Activated B cell treated with CpG ODN at 0.5 μM for 24 hours (primary cell): ENCODE results near the gene LRRC3. TPM values are rescaled to one million over a fixed set of nuclear protein-coding genes. Genes with fewer than 3 reads are reported as not detected.

ENCODE experiments used
- ATAC-seq: fragments of 200-7000 bp; cut with Tn5 transposase; one replicate; pipeline ENCODE4 v1.10.0; 2021; ENCODE audit warnings: low read depth, mild to moderate bottlenecking, moderate library complexity
- CTCF ChIA-PET: fragments of 350-600 bp; sonication (Branson Sonifier 250); formaldehyde crosslinking; loops from one replicate; lab custom pipeline; 2021; ENCODE audit warnings: antibody characterized with exemption; lab: Charles Lee
- POLR2A ChIA-PET: fragments of 350-600 bp; sonication (Branson Sonifier 250); formaldehyde crosslinking; loops from one replicate; lab custom pipeline; 2021; ENCODE audit warnings: antibody characterized with exemption; lab: Charles Lee
- DNase-seq: peaks from one replicate; pipeline ENCODE4 v3.0.0; 2022
- H3K27ac Mint-ChIP-seq: one replicate; pipeline ENCODE4 v1.8.0; 2020; ENCODE audit warnings: mixed read lengths
- H3K27me3 Mint-ChIP-seq: one replicate; pipeline ENCODE4 v1.8.0; 2021; ENCODE audit warnings: mixed read lengths
- H3K36me3 Mint-ChIP-seq: one replicate; pipeline ENCODE4 v1.8.0; 2021; ENCODE audit warnings: low read depth, mixed read lengths
- H3K4me1 Mint-ChIP-seq: one replicate; pipeline ENCODE4 v1.8.0; 2021; ENCODE audit warnings: mixed read lengths
- H3K4me3 Mint-ChIP-seq: one replicate; pipeline ENCODE4 v1.8.0; 2020; ENCODE audit warnings: mild to moderate bottlenecking, mixed read lengths
- H3K9me3 Mint-ChIP-seq: one replicate; pipeline ENCODE4 v1.8.0; 2020; ENCODE audit warnings: mixed read lengths
- CTCF ChIP-seq: fragments of 200-600 bp; IDR thresholded peaks from one replicate; pipeline ENCODE4 v1.8.0; 2022; ENCODE audit warnings: antibody characterized with exemption, mild to moderate bottlenecking
- intact Hi-C: fragments of 100-400 bp; cut with micrococcal nuclease; formaldehyde crosslinking; loops from one replicate; pipeline ENCODE4 v1.15.1; 2024
- total RNA-seq: library from RNA; stranded (reverse); gene quantifications from 2 replicates; pipeline ENCODE4 v1.2.3, GENCODE V29; 2022

LRRC3 gene
- total RNA-seq, 1 donor from 2014 or later: 1.00 TPM

GRCh38 chr21:44453120-44453519 lies 2.2 kb upstream of the LRRC3 start:
- peaks cover 12% of the 10 kb centered on the region for H3K27me3 Mint-ChIP-seq
- intact Hi-C loops: loop anchor here (10.0 kb wide), 1 partner anchor 148 kb away; the partner anchor contains the start of gene PFKL
- POLR2A ChIA-PET: no interaction called here
- no peak for TF ChIP-seq CTCF
- ATAC-seq: no peak
- CTCF ChIA-PET: no interaction called here
- H3K9me3 Mint-ChIP-seq: peaks cover 7% of the 10 kb centered on the region
- H3K4me1 Mint-ChIP-seq: peaks cover 2% of the 10 kb centered on the region
- H3K27ac Mint-ChIP-seq: no peak overlapping the region
- no peak for DNase-seq
- H3K36me3 Mint-ChIP-seq: no peaks in the 10 kb centered on the region
- no peak overlapping the region for H3K4me3 Mint-ChIP-seq

GRCh38 chr21:44454058-44454457 lies 1.3 kb upstream of the LRRC3 start:
- POLR2A ChIA-PET: interaction anchor here (2.2 kb wide), 1 partner anchor 115 kb away, joined by 9 read pairs; the partner anchor contains the start of gene CFAP410
- intact Hi-C loops: loop anchor here (2.0 to 10.0 kb wide), 2 partner anchors 25 to 149 kb away; partner anchors contain the start of gene PFKL
- DNase-seq: no peak
- CTCF ChIA-PET: no interaction called here
- no peaks in the 10 kb centered on the region for H3K36me3 Mint-ChIP-seq
- H3K27me3 Mint-ChIP-seq: peaks cover 7% of the 10 kb centered on the region
- no peak for TF ChIP-seq CTCF
- H3K4me3 Mint-ChIP-seq: peak overlapping the region; percentile 60
- H3K9me3 Mint-ChIP-seq: peaks cover 7% of the 10 kb centered on the region
- no peak overlapping the region for H3K27ac Mint-ChIP-seq
- no peak for ATAC-seq
- peaks cover 2% of the 10 kb centered on the region for H3K4me1 Mint-ChIP-seq

- H3K27me3 Mint-ChIP-seq: peaks cover 1% of the 10 kb centered on the region
- CTCF ChIA-PET: no interaction called here
- intact Hi-C loops: loop anchor here (1.0 to 10.0 kb wide), 4 partner anchors 27 to 444 kb away; partner anchors contain the start of genes CFAP410 and PFKL
- TF ChIP-seq CTCF: no peak
- ATAC-seq (peak; percentile 33), DNase-seq (no peak)
- no peak overlapping the region for H3K27ac Mint-ChIP-seq
- peaks cover 7% of the 10 kb centered on the region for H3K9me3 Mint-ChIP-seq
- POLR2A ChIA-PET: interaction anchor here (0.6 to 2.2 kb wide), 6 partner anchors 33 to 411 kb away, joined by 5 to 9 read pairs (median 8); partner anchors contain the start of gene CFAP410
- peaks cover 2% of the 10 kb centered on the region for H3K4me1 Mint-ChIP-seq
- H3K36me3 Mint-ChIP-seq: no peaks in the 10 kb centered on the region
- peak overlapping the region; percentile 75 for H3K4me3 Mint-ChIP-seq
These were observed 359 bp downstream of the LRRC3 start for GRCh38 chr21:44455524-44456213.

GRCh38 chr21:44456214-44456914 lies 1.1 kb downstream of the LRRC3 start:
- ATAC-seq (no peak), DNase-seq (no peak)
- Mint-ChIP-seq H3K36me3 (no peaks in the 10 kb centered on the region), H3K4me3 (peak overlapping the region; percentile 69), H3K27me3 (no peaks in the 10 kb centered on the region), H3K4me1 (peaks cover 2% of the 10 kb centered on the region), H3K27ac (no peak overlapping the region), H3K9me3 (peaks cover 7% of the 10 kb centered on the region)
- no peak for TF ChIP-seq CTCF
- POLR2A ChIA-PET: interaction anchor here (2.2 kb wide), 1 partner anchor 117 kb away, joined by 9 read pairs; the partner anchor contains the start of gene CFAP410
- CTCF ChIA-PET: interaction anchor here (0.8 kb wide), 1 partner anchor 153 kb away, joined by 3 read pairs; no protein-coding TSS in a partner anchor
- intact Hi-C loops: loop anchor here (10.0 kb wide), 1 partner anchor 152 kb away; the partner anchor contains the start of gene PFKL
